GM18526 (cell line): ENCODE data around the gene ENTPD8.

ENCODE experiments used
- POLR2A ChIP-seq: IDR thresholded peaks from 3 replicates; pipeline ENCODE4 v1.6.1; 2011; ENCODE audit not compliant: insufficient read length; ENCODE audit errors: extremely low read depth

The ENTPD8 gene

DNA sequence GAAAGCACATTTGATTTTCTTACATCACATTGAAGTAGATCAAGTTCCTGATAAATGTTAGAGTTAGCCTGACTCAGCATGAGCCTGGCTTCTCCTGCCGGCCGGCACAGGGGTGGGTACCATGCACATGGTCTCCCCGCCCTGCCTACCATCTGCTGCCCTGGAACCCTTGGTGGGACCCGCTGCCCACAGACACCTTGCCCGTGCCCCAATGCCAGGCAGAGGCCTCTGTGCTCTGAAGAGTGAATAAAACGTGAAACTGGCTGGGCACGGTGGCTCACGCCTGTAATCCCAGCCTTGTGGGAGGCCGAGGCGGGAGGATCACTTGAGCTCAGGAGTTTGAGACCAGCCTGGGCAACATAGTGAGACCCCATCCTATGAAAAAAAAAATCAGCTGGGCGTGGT is 35.5 kb downstream of the ENTPD8 start:
- no peak for TF ChIP-seq POLR2A

DNA sequence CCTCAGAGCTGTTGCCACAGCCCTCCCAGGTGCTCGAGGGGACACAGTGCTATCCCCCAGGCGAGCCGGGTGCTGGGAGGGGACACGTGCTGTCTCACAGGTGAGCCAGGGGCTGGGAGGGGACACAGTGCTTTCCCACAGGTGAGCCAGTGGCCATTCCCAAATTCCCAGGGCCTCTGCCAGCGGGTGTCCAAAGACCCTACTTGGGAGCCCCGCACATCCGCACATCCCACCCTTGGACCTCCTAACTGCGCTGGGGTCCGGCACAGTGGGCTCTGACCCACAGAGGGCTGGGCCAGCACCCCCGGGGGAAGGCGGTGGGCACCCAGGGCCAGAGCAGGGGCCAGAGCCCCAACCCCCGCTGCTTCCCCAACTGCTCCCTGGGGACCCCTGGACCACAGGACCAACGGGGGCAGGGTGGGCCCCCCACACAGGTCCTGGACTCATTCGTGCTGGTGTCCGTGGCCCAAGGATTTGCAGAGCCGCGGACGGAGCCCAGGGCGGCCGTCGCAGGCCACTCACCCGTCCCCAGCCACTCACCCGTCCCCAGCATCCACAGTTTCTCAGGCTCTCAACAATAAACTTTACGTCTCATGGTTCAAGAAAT is 36.1 kb downstream of the ENTPD8 start:
- TF ChIP-seq POLR2A: no peak

DNA sequence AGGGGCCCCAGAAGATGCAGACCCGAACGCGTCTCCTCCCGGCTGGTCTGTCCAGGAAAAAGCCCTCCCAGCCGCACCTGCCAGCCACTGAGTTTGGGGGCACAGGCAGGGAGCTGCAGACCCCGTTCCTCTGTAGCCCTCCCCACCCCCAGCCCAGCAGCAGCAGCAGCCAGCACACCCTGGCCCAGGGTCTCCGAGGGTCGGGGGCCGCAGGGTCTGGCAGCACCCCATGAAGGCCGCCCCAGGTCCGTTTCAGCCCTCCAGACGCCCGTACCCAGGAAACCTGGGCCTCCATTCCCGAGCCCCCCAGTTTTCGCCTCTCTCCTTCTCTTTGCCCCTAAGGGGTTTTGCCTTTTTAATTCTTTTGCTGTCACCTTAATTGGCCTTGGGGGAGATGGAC is 37.9 kb downstream of the ENTPD8 start:
- no peak for TF ChIP-seq POLR2A

DNA sequence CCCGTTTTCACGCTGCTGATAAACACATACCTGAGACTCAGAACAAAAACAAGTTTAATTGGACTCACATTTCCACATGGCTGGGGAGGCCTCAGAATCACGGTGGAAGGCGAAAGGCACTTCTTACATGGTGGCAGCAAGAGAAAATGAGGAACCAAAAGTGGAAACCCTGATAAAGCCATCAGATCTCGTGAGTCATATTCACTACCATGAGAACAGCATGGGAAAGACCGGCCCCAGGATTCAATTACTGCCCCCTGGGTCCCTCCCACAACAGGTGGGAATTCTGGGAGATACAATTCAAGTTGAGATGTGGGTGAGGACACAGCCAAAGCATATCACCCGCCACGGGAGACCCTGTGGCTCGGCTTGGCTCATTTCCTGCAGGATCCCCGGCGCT is 38.4 kb downstream of the ENTPD8 start:
- TF ChIP-seq POLR2A: no peak

DNA sequence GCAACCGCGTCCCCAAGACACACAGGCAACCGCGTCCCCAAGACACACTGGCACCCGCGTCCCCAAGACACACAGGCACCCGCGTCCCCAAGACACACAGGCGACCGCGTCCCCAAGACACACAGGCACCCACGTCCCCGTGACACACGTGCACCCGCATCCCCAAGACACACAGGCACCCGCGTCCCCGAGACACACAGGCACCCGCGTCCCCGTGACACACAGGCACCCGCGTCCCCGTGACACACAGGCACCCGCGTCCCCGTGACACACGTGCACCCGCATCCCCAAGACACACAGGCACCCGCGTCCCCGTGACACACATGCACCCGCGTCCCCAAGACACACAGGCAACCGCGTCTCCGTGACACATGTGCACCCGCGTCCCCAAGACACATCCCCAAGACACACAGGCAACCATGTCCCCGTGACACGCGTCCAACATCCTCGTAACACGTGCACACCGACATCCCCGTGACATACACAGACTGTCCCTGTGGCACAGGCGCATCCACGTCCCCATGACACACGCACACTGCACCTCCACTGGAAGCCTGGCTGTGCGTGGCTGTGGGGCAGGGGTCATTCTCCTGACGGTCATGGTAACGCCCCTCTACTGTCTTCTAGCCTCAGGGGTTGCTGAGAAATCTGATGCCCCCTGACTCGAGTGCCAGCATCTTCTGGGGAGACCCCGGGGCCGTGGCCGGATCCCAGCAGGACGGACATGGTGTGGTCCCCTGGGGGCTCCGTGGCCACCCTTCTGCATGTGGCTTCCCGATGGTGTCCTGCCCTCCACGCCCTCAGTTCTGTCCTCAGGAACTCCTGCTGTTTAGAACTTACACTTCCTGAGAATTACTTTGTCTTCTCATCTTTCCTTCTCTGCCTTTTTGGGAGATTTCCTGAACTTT is 42.3 kb downstream of the ENTPD8 start:
- no peak for TF ChIP-seq POLR2A

DNA sequence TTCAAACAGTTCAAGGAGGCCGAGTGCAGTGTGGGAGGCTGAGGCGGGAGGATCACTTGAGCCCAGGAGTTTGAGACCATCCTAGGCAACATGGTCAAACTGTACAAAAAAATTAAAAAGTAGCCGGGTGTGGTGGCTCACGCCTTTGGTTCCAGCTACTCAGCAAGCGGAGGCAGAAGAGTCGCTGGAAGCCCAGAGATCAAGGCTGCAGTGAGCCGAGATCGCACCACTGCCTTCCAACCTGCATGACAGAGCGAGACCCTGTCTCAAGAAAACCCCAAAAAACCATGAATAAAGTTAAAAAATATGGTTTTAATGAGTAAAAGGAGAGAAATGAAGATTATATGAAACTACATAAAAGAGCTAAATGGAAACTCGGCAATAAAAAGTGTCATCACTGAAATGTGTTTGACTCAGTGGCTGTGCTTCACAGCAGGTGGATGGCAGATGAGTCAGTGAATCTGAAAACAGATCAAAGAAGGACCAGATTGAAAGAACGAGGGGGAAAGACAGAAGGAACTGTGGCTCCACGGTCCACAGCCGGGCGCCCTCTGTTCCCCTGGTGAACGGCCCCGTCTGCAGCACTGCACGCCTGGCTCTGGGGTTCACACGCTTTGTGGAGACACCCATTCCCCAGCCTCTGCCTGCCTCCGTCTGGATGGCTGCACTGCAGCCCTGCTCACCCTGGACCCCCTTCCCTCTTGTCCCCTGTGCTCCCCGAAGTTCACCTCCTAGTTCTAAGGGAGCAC is 43.3 kb downstream of the ENTPD8 start:
- no peak for TF ChIP-seq POLR2A

DNA sequence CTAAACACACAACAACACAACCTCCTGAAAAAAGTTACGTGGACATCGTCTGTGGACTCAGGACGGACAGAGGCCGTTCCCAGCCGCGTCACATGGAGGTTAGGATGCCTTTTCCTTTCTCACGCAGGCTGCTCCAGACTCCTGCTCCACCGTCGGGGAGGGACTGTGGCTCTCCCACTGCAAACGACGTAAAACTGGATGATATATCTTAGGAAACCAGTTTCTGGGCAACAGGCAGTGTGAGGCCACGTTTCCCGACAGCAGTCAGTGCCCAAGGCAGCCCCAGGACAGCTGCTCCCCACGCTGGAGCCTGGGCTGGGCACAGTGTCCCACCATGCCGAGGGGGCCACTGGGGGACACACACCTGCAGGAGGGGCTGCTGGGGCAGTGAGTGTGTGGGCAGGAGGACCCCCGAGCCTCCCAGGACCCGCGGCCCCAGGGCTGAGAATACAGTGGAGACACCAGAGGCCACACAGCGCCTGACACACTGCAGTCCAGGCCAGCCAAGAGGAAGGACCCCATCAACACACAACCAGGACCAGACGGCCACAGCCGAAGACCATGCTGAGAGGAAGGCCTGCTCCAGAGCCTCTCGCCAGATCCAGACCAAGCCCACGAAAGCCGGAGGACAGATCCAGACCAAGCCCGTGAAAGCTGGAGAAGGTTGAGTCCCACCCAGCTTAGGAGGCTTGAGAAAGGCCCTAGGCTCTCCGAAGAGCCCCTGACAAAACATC is 44.4 kb downstream of the ENTPD8 start:
- no peak for TF ChIP-seq POLR2A

DNA sequence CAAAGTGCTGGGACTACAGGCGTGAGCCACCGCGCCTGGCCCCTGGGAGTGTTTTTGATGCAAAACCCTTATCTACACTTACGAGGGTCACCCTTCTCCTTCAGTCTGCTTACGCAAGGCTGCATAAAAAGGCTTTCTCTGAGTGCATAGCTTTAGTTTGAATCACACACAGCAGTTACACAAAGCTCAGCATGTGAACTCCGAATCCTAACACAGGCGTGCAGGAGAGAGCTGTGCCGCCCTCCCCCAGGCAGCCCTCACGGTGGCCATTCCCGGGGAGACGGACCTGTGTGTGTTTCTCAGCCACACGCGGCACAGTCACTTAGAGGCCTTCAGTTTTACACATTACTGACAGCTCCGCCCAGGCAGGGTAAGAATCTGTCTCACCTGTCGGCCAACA is 44.9 kb downstream of the ENTPD8 start:
- TF ChIP-seq POLR2A: no peak

DNA sequence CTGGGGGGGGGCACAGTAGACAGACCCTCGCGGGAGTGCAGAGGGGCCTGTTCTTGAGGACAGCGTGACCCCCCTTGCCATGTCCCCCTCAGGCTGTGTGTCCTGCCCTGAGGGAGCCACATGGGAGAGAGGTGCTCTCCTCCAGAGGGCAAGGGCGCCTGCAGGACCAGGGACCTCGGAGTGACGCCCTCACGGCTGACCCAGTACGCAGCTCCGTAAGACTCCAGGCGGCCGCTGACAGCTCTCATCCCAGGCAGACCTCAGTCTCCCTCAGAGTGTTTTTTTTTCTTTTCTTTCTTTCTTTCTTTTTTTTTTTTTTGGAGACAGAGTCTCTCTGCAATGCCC is 45.5 kb downstream of the ENTPD8 start:
- no peak for TF ChIP-seq POLR2A

DNA sequence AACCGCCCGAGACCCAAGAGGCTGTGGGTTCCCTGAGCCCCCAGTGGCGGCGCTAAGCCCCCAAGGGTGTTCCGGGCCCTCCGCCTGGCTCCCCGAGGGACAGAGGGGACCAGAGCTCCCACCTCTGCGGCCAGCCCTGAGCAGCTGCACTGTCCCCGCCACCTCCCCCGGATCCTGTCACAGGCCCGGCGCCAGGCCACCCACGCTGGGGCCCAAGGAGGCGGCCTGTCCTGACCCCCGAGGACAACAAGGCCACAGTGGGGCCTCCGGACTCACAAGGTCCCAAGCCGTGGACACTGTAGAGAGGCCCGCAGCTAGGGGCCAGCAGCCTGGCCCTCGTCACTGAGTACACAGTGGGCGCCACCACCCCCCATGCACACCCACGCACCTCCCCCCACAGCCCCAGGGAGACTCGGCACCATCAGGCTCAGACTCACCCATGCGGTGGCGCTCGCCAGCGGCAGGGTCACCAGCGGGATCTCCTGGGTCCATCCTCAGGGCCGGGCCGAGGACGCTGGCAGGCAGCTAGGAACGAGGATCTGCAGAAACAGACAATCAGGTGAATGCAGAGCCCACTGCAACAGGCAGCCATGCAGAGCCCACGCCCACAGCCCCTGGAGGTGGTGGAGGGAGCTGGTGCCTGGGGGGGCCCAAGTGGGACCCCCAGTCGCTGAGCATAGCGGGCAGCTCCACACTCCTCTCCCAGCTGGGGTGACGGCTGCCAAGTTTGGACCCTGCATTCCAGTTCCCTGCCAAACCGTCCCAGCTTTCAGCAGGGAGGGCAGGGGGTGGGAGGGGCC is 46.1 kb downstream of the ENTPD8 start:
- TF ChIP-seq POLR2A: no peak

DNA sequence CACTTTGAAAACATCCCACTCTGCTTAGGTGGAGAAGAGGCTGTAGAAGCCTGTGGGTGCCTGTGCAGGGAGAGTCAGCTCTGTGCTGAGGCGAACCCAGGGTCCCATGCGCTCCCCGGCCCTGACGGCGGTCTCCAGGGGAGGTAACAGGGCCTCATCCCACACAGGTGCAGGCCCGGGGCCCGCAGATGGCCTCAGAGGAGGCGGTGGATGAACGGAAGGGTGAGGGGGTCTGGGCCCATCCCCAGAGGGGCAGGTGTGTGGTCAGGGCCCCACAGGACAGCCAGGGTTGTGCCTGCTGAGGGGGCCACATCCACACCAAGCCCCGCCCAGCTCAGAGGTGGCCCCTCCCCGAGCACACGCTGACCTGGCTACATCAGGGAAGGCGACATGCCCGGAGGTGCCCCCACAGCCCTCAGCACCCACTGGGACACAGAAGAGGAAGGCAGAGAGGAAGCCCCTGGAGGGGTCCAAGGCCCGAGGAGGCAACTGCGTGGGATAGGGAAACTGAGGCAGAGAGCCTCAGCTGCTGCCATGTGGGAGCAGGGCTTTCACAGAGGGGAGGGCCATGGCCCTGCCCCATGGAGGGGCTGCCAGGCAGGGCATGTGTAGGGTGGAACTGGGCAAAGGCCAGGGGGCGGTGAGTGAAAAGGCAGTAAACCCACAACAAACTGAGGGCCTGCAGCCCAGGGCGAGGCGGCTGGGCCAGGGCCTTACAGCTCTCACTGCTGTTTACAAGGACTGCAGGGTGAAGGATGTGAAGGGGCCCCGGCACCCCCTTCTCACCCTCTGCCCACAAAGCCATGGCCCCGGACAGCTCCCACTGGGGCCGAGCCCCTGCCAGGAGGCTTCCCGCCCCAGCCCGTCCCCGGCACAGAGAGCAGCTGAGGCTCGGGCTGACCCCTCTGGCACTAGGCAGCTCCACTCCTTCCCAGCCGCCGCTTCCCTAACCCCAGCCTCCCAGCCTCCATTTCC is 47.7 kb downstream of the ENTPD8 start:
- no peak for TF ChIP-seq POLR2A

DNA sequence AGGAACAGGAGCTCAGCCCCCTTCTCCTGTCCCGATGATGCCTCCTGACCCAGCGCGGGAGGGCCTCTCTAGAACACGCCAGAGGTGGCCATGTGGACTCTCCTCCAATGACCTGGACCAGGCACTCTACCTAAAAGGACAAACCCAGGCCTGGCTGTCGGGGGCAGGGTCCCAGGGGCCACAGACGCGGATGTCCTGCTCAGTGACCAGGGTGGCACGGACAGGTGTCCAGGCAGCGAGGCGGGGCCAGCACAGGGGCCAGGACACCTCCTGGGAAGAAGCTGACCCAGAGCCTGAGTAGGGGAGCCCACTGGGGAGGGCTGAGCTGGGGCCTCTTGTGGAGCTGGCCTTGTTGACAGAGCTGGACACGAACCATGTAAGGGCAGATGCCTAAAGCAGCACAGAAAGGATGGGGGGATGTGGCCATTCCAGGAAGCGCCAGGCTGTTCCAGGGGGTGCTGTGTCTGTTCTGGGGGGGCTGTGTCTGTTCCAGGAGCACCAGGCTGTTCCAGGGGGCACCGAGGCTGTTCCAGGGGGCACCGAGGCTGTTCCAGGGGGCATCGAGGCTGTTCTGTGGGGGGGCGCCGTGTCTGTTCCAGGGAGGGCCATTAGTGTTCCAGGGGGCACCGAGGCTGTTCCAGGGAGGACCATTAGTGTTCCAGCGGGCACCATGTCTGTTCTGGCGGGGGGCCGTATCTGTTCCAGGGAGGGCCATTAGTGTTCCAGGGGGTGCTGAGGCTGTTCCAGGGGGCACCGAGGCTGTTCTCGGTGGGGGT is 48.7 kb downstream of the ENTPD8 start:
- TF ChIP-seq POLR2A: no peak

DNA sequence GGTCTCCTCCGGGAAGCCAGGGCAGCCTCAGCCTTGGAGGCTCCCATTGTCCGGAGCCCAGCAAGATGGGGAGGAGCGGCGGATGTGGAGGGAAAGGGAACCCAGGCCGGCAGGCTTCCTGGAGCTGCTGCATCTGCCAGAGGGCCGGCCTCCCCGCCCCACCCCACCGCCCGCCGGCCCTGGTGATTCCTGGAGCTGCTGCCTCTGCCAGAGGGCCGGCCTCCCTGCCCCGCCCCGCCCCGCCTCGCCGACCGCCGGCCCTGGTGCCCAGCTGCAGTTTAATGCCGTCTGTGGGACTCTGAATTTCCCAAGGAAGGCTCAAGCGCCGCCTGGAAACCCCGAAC is 49.8 kb downstream of the ENTPD8 start:
- TF ChIP-seq POLR2A: no peak
